Heart left ventricle (tissue), 16 donors: ENCODE results near the gene THSD4. TPM values are rescaled to one million over a fixed set of nuclear protein-coding genes. Genes with fewer than 3 reads are reported as not detected.

Source experiments
- ATAC-seq, 4 donors: fragments of 200-7000 bp; cut with Tn5 transposase; one replicate each; pipeline ENCODE4 v1.9.1; 2020 to 2022; ENCODE audit warnings: moderate library complexity in 4 of 4, mild to moderate bottlenecking in 3 of 4, moderate number of reproducible peaks in 1 of 4
- DNase-seq, 5 donors: peaks; one replicate each; pipeline ENCODE4 v3.0.0-alpha.2; 2020
- H3K27ac ChIP-seq, 12 donors: fragments of 200-600 bp; sonication (generic) in 4 of 12; one replicate each; pipeline versions ENCODE4 v1.5.0 to v1.8.0; 2016 to 2022; ENCODE audit warnings: mild to moderate bottlenecking in 2 of 12
- H3K27me3 ChIP-seq, 9 donors: fragments of 200-600 bp; sonication (generic) in 2 of 9; one replicate each; pipeline versions ENCODE4 v1.5.1 to v1.8.0; 2016 to 2022; ENCODE audit warnings: mild to moderate bottlenecking in 3 of 9
- H3K36me3 ChIP-seq, 9 donors: fragments of 200-600 bp; sonication (generic) in 2 of 9; one replicate each; pipeline versions ENCODE4 v1.5.0 to v1.8.0; 2018 to 2022; ENCODE audit warnings: mild to moderate bottlenecking in 2 of 9
- H3K4me1 ChIP-seq, 12 donors: fragments of 200-600 bp; sonication (generic) in 4 of 12; one replicate each; pipeline versions ENCODE4 v1.5.0 to v1.8.0; 2016 to 2022; ENCODE audit warnings: mild to moderate bottlenecking in 3 of 12
- H3K4me3 ChIP-seq, 12 donors: fragments of 200-600 bp; sonication (generic) in 4 of 12; one replicate each; pipeline versions ENCODE4 v1.5.0 to v1.8.0; 2017 to 2022; ENCODE audit warnings: mild to moderate bottlenecking in 9 of 12, moderate library complexity in 4 of 12
- H3K9me3 ChIP-seq, 12 donors: fragments of 200-600 bp; sonication (generic) in 4 of 12; one replicate each; pipeline versions ENCODE4 v1.5.0 to v1.8.0; 2016 to 2022; ENCODE audit warnings: mild to moderate bottlenecking in 1 of 12
- POLR2A ChIP-seq, 2 donors: fragments of 450-650 bp; IDR thresholded peaks; one replicate each; pipeline ENCODE4 v1.6.1; 2017; ENCODE audit warnings: antibody characterized with exemption in 2 of 2, mild to moderate bottlenecking in 2 of 2, moderate library complexity in 2 of 2
- WGBS, 4 donors: extraction: QIAGEN DNeasy Blood & Tissue Kit in 2 of 4; methylation state at CpG; one replicate each; pipeline versions ENCODE4 v1.1.5 to v1.1.7; 2013 to 2018; 5-methylcytosine and 5-hydroxymethylcytosine counted together
- intact Hi-C, 10 donors: fragments of 100-400 bp; cut with DNase I; formaldehyde crosslinking; loops; one replicate each; pipeline versions ENCODE4 v1.11.1 to v1.14.2; 2022
- polyA plus RNA-seq, 2 donors: library from polyadenylated mRNA; stranded (reverse); fragments of 200-250 nt; gene quantifications; one replicate each; pipeline ENCODE4 v1.2.3, GENCODE V29; 2013
- total RNA-seq, 9 donors: library from RNA; depleted of rRNA in 2 of 9; stranded (reverse); fragments of >200 nt in 2 of 9; fragmentation: NEBNext Ultra II Directional in 3 of 9; extraction: Animal tissue kit (Norgen Biotek cat#: 25700) in 3 of 9; gene quantifications; one replicate each; pipeline versions ENCODE4 v1.1.0 to v1.2.4, GENCODE V29; 2016 to 2023
- TF ChIP-seq, protein P1 (sequence below), 12 donors: fragments of 200-600 bp; sonication (generic) in 4 of 12; IDR thresholded peaks; one replicate each; pipeline versions ENCODE4 v1.5.0 to v1.8.0; 2018 to 2022; ENCODE audit warnings: antibody characterized with exemption in 12 of 12, mild to moderate bottlenecking in 5 of 12
- donor health status: ischemic (EF 13 %, LVEDD 7.1; RV severe dilation, severe dysfunction).
- donor health status: healthy with polysubstance abuse.
- donor health status: DM: no; HTN: yes; CAD: no.
- donor health status: DM: no; HTN: no; CAD: no.
- donor health status: ischemic (EF 25% LVEDD 6.9; RV normal size, moderate dysfunction).
- donor health status: ischemic (EF 25% LVEDD 5.7; RV mildly dilated, moderate dysfunction).
- donor health status: healthy.
- donor health status: DM: yes; HTN: yes; CAD: no.
- donor health status: ischemic (EF 35%, LVEDD 5.7; RV mildly dilated, moderate dysfunction).
- donor health status: nonischemic (EF 11% LVEDD 7.7; RV severe dilation, severe dysfunction).
- donor health status: DM: yes; HTN: yes; CAD: no.
- donor health status: PGD.
- donor health status: ischemic (EF 29% LVEDD 5.4; RV normal size, mild dysfunction).
- donor health status: nonischemic (EF 23%, LVEDD 6.1; RV moderate dilation, normal function).

Gene THSD4
- total and polyA plus RNA-seq, 11 donors, result 32.6 to 206 (median 93.2) TPM

DNA sequence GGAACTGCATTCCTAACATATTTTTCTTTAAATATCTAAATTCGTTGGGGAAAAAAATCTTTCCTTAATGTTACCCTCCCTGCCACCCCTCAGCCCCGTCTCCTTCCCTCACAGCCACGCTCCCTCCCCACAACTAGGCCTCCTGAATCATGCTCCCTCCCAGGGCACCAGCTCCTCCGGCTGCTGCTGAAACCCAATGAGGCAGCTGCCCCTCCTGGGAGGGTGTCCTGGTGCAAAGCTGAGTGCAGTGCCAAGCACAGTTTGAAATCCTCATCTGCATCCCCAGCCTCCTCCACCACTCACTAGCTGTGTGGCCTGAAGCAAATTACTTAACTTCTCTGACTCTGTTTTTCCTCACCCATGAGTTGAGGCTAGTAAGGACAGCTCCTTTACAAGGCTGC, 692.4 kb downstream of the THSD4 start:
- TF ChIP-seq, protein P1, sequence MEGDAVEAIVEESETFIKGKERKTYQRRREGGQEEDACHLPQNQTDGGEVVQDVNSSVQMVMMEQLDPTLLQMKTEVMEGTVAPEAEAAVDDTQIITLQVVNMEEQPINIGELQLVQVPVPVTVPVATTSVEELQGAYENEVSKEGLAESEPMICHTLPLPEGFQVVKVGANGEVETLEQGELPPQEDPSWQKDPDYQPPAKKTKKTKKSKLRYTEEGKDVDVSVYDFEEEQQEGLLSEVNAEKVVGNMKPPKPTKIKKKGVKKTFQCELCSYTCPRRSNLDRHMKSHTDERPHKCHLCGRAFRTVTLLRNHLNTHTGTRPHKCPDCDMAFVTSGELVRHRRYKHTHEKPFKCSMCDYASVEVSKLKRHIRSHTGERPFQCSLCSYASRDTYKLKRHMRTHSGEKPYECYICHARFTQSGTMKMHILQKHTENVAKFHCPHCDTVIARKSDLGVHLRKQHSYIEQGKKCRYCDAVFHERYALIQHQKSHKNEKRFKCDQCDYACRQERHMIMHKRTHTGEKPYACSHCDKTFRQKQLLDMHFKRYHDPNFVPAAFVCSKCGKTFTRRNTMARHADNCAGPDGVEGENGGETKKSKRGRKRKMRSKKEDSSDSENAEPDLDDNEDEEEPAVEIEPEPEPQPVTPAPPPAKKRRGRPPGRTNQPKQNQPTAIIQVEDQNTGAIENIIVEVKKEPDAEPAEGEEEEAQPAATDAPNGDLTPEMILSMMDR (IDR thresholded peaks at IDR 0.05), result no peak
- TF ChIP-seq POLR2A (IDR thresholded peaks at IDR 0.05), result no peak
- Histone ChIP-seq H3K27me3 (peaks cover 0 to 6% (median 0%) of the 10 kb centered on the region in 9 donors), H3K4me3 (no peak overlapping the region), H3K4me1 (peaks cover 0 to 29% (median 9%) of the 10 kb centered on the region in 12 donors), H3K9me3 (no peaks in the 10 kb centered on the region), H3K27ac (no peak overlapping the region), H3K36me3 (no peaks in the 10 kb centered on the region)
- 38 to 51% (median 44%) methylated on average over 4 of the region's 4 CpGs for WGBS, 4 donors
- intact Hi-C loops, result loop anchor here in 5 of 10 donors (10.0 kb wide), 4 partner anchors 63 to 693 kb away; partner anchors contain the start of gene THSD4 (in 2 of the 5)
- DNase-seq, result no peak
- peak in 1 of 4 donors; percentile 5 for ATAC-seq

DNA sequence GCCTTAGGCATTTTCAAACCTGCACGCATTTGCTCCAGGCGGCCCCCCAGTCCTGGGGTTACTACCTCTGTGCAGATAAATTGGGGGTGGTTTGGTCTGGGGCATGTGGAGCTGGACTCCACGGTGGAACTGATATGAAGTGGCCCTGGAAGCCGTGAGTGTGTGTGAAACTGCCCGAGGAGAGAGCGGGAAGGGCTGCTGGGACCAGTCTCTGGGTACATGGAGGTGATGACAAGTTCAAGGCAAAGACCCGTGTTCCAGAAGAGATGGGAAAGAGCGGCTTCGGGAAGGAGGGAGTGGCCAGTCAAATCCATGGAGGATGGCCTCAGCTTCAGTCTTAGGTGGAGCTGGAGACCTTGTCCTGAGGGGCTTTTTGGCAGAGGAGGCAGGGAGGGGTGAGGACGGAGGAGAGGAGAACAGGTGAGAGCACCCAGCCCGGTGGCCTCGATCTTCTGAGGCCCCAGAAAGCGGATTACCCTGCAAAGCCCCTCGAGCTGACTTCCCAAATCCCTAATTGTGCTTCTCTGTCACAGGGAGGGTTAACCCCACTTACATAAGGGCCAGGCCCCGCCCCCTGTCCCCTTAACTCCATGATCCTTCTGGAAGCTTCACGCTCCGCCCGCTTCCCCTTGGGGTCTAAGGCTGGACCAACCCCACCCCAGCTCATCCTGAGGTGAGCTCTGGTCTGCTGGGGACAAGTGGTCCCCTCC, 693.2 kb downstream of the THSD4 start:
- ATAC-seq, result peak in 3 of 4 donors; percentile 32 to 51 (median 43)
- no peaks in the 10 kb centered on the region for H3K9me3 ChIP-seq
- no peak overlapping the region for H3K4me3 ChIP-seq
- H3K27me3 ChIP-seq, result peaks cover 0 to 6% (median 0%) of the 10 kb centered on the region in 9 donors
- intact Hi-C loops, result loop anchor here in 5 of 10 donors (10.0 kb wide), 4 partner anchors 64 to 694 kb away; partner anchors contain the start of gene THSD4 (in 2 of the 5)
- peaks cover 0 to 35% (median 10%) of the 10 kb centered on the region in 12 donors for H3K4me1 ChIP-seq
- TF ChIP-seq, protein P1 (IDR thresholded peaks at IDR 0.05), result no peak
- TF ChIP-seq POLR2A (IDR thresholded peaks at IDR 0.05), result no peak
- no peak overlapping the region for H3K27ac ChIP-seq
- H3K36me3 ChIP-seq, result no peaks in the 10 kb centered on the region
- WGBS, 4 donors, result 53 to 69% (median 60%) methylated on average over 18 of the region's 18 CpGs
- peak in 2 of 5 donors; percentile 53 to 60 for DNase-seq

DNA sequence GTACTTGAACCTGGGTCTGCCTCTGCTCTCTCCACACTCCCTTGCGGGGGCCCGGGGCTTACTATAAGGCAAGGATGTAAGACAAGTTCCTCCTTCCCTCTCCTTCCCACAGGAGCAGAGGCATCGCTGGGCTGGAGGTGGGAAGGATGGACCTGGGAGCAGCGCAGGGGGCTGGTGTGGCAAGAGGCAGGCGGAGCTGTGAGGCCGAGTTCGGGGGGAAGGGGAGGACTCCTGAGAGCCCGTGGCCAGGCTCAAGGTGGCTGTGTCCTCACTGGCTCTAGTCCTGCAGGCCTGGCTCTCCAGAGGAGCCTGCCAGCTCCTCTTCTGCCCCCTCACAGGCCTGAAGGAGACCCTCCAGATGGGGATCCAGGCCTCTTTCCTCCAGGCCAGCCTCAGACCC, 694.1 kb downstream of the THSD4 start:
- H3K36me3 ChIP-seq, result no peaks in the 10 kb centered on the region
- intact Hi-C loops, result loop anchor here in 5 of 10 donors (10.0 kb wide), 4 partner anchors 65 to 695 kb away; partner anchors contain the start of gene THSD4 (in 2 of the 5)
- H3K27ac ChIP-seq, result no peak overlapping the region
- H3K27me3 ChIP-seq, result peaks cover 0 to 6% (median 0%) of the 10 kb centered on the region in 9 donors
- no peak overlapping the region for H3K4me3 ChIP-seq
- WGBS, 4 donors, result 77 to 86% (median 81%) methylated on average over 6 to 8 of the region's 8 CpGs
- TF ChIP-seq, protein P1 (IDR thresholded peaks at IDR 0.05), result no peak
- no peak for TF ChIP-seq POLR2A (IDR thresholded peaks at IDR 0.05)
- H3K9me3 ChIP-seq, result no peaks in the 10 kb centered on the region
- H3K4me1 ChIP-seq, result peaks cover 0 to 35% (median 10%) of the 10 kb centered on the region in 12 donors
- DNase-seq, result no peak
- no peak for ATAC-seq

- peaks cover 0 to 30% (median 8%) of the 10 kb centered on the region in 12 donors for H3K4me1 ChIP-seq
- 81 to 90% (median 85%) methylated on average over 13 to 16 of the region's 16 CpGs for WGBS, 4 donors
- ATAC-seq, result no peak
Observed at GRCh38 chr15:71810256-71811035, 695.2 kb downstream of the THSD4 start, which contains the start of gene NR2E3. Gene NR2E3, plus strand, starts transcription at chr15:71810554. Its CDS starts 190 bp downstream, at chr15:71810744.

More at GRCh38 chr15:71810256-71811035, 695.2 kb downstream of the THSD4 start, which contains the start of gene NR2E3:
- TF ChIP-seq, protein P1 (IDR thresholded peaks at IDR 0.05), result no peak
- no peak for TF ChIP-seq POLR2A (IDR thresholded peaks at IDR 0.05)
- Histone ChIP-seq H3K9me3 (no peaks in the 10 kb centered on the region), H3K36me3 (no peaks in the 10 kb centered on the region), H3K4me3 (no peak within 1 kb of the TSS), H3K27me3 (peaks cover 0 to 6% (median 0%) of the 10 kb centered on the region in 9 donors), H3K27ac (no peak within 1 kb of the TSS)
- no peak for DNase-seq
- intact Hi-C loops, result no loop called here
